Liver (tissue), 9 donors: Measurements from ENCODE around the gene FCN1. TPM values are rescaled to one million over a fixed set of nuclear protein-coding genes. Genes with fewer than 3 reads are reported as not detected.

Experiments
- DNase-seq: peaks from one replicate; pipeline ENCODE4 v3.0.0-alpha.2; 2017; ENCODE audit warnings: low spot score
- H3K27ac ChIP-seq, 2 donors: one replicate each; pipeline ENCODE4 v1.7.0; 2013; ENCODE audit warnings: inconsistent platforms in 2 of 2, low read length in 2 of 2, control low read depth in 1 of 2, low read depth in 1 of 2, mild to moderate bottlenecking in 1 of 2
- H3K27me3 ChIP-seq, 4 donors: one replicate each; pipeline versions ENCODE4 v1.6.1 to v1.7.0; 2013; ENCODE audit warnings: low read length in 3 of 4, inconsistent platforms in 1 of 4, mild to moderate bottlenecking in 1 of 4, moderate library complexity in 1 of 4; ENCODE audit not compliant: control insufficient read depth in 4 of 4, insufficient read depth in 4 of 4
- H3K36me3 ChIP-seq, 4 donors: one replicate each; pipeline versions ENCODE4 v1.6.1 to v1.7.0; 2013; ENCODE audit warnings: low read length in 3 of 4, mild to moderate bottlenecking in 3 of 4, low read depth in 1 of 4, moderate library complexity in 1 of 4; ENCODE audit not compliant: control insufficient read depth in 4 of 4, insufficient read depth in 3 of 4
- H3K4me1 ChIP-seq, 4 donors: one replicate each; pipeline versions ENCODE4 v1.6.1 to v1.7.0; 2013; ENCODE audit warnings: low read length in 3 of 4, mild to moderate bottlenecking in 3 of 4, moderate library complexity in 1 of 4; ENCODE audit not compliant: control insufficient read depth in 4 of 4, insufficient read depth in 4 of 4
- H3K4me3 ChIP-seq, 3 donors: one replicate each; pipeline versions ENCODE4 v1.6.1 to v1.7.0; 2013; ENCODE audit warnings: low read length in 3 of 3, control low read depth in 1 of 3, low read depth in 1 of 3, mild to moderate bottlenecking in 1 of 3
- H3K9ac ChIP-seq, 2 donors: one replicate each; pipeline ENCODE4 v1.7.0; 2013; ENCODE audit warnings: low read length in 2 of 2, mild to moderate bottlenecking in 2 of 2, moderate library complexity in 2 of 2, control low read depth in 1 of 2, low read depth in 1 of 2
- H3K9me3 ChIP-seq, 4 donors: one replicate each; pipeline versions ENCODE4 v1.6.1 to v1.7.0; 2013; ENCODE audit warnings: low read length in 3 of 4; ENCODE audit not compliant: control insufficient read depth in 4 of 4
- ATF3 ChIP-seq: IDR thresholded peaks from 2 replicates; pipeline ENCODE4 v1.6.1; 2016; ENCODE audit warnings: antibody characterized with exemption
- CTCF ChIP-seq: fragments of 150-350 bp; IDR thresholded peaks from 2 replicates; pipeline ENCODE4 v1.5.1; 2017; ENCODE audit warnings: improper control_type of control experiment, low read depth, low read length; ENCODE audit not compliant: missing input control
- EGR1 ChIP-seq, 2 donors: IDR thresholded peaks; 2 replicates each; pipeline ENCODE4 v1.6.1; 2016 to 2018; ENCODE audit warnings: antibody characterized with exemption in 2 of 2, low read depth in 2 of 2
- FOXA1 ChIP-seq: IDR thresholded peaks from 2 replicates; pipeline ENCODE4 v1.6.1; 2016; ENCODE audit warnings: antibody characterized with exemption
- GABPA ChIP-seq, 2 donors: IDR thresholded peaks in 1 of 2; conservative IDR thresholded peaks in 1 of 2; 2 replicates each; pipeline ENCODE4 v1.6.1; 2016; ENCODE audit warnings: antibody characterized with exemption in 2 of 2, mild to moderate bottlenecking in 1 of 2, moderate library complexity in 1 of 2
- HNF4A ChIP-seq, 2 donors: conservative IDR thresholded peaks; 2 replicates each; pipeline ENCODE4 v1.6.1; 2016; ENCODE audit warnings: antibody characterized with exemption in 2 of 2, mild to moderate bottlenecking in 2 of 2
- HNF4G ChIP-seq: IDR thresholded peaks from 2 replicates; pipeline ENCODE4 v1.6.1; 2016; ENCODE audit warnings: antibody characterized with exemption
- JUND ChIP-seq, 2 donors: IDR thresholded peaks; 2 replicates each; pipeline ENCODE4 v1.6.1; 2016; ENCODE audit warnings: antibody characterized with exemption in 2 of 2
- MAX ChIP-seq: IDR thresholded peaks from 2 replicates; pipeline ENCODE4 v1.6.1; 2016; ENCODE audit warnings: antibody characterized with exemption
- NR2F2 ChIP-seq: IDR thresholded peaks from 2 replicates; pipeline ENCODE4 v1.6.1; 2016; ENCODE audit warnings: antibody characterized with exemption
- RAD21 ChIP-seq, 2 donors: IDR thresholded peaks; 2 replicates each; pipeline ENCODE4 v1.6.1; 2016; ENCODE audit warnings: antibody characterized with exemption in 2 of 2, mild to moderate bottlenecking in 2 of 2
- REST ChIP-seq: IDR thresholded peaks from 2 replicates; pipeline ENCODE4 v1.6.1; 2016; ENCODE audit warnings: antibody characterized with exemption, mild to moderate bottlenecking
- RXRA ChIP-seq, 2 donors: IDR thresholded peaks; 2 replicates each; pipeline ENCODE4 v1.6.1; 2017 to 2018; ENCODE audit warnings: antibody characterized with exemption in 2 of 2, mild to moderate bottlenecking in 1 of 2
- TAF1 ChIP-seq: conservative IDR thresholded peaks from 2 replicates; pipeline ENCODE4 v1.6.1; 2016; ENCODE audit warnings: antibody characterized with exemption, mild to moderate bottlenecking
- YY1 ChIP-seq: IDR thresholded peaks from 2 replicates; pipeline ENCODE4 v1.6.1; 2016; ENCODE audit warnings: antibody characterized with exemption, mild to moderate bottlenecking
- ZBTB33 ChIP-seq: IDR thresholded peaks from 2 replicates; pipeline ENCODE4 v1.6.1; 2016; ENCODE audit warnings: antibody characterized with exemption
- WGBS: extraction: QIAGEN DNeasy Blood & Tissue Kit; methylation state at CpG from one replicate; pipeline ENCODE4 v1.1.7; 2013; 5-methylcytosine and 5-hydroxymethylcytosine counted together
- polyA plus RNA-seq, 2 donors: library from polyadenylated mRNA; stranded (reverse) in 1 of 2; unstranded in 1 of 2; fragments of 200-250 nt in 1 of 2; fragments of >200 nt in 1 of 2; fragmentation: Nextera tagmentation in 1 of 2; extraction: Ambion mirVana in 1 of 2; gene quantifications; one replicate each; pipeline versions ENCODE4 v1.2.1 to v1.2.3, GENCODE V29; 2013 to 2015
- total RNA-seq, 2 donors: library from RNA; depleted of rRNA; stranded (reverse); fragments of >200 nt; gene quantifications; one replicate each; pipeline ENCODE4 v1.2.3, GENCODE V29; 2014
- donor health status: healthy.
- donor health status: healthy.
- donor health status: healthy.
- donor health status: healthy.
- donor health status: healthy.

The FCN1 gene
- total and polyA plus RNA-seq, 4 donors, result 0.97 to 15.0 (median 5.4) TPM

- no peak overlapping the region for H3K9ac ChIP-seq
- no peak for DNase-seq
- peaks cover 0 to 1% (median 0%) of the 10 kb centered on the region in 4 donors for H3K9me3 ChIP-seq
- H3K36me3 ChIP-seq, result no peaks in the 10 kb centered on the region
- no peak overlapping the region for H3K27ac ChIP-seq
- TF ChIP-seq CTCF, result no peak
- TF ChIP-seq MAX, result no peak
- TF ChIP-seq GABPA (IDR thresholded peaks at IDR 0.05 in 1 of 2, conservative IDR thresholded peaks at IDR 0.05 in 1 of 2), result no peak
- TF ChIP-seq YY1, result no peak
- no peak for TF ChIP-seq RAD21 (IDR thresholded peaks at IDR 0.05)
- TF ChIP-seq ZBTB33, result no peak
- TF ChIP-seq EGR1 (IDR thresholded peaks at IDR 0.05; ENCODE audit: low read depth in 2 of 2), result no peak
- TF ChIP-seq RXRA (IDR thresholded peaks at IDR 0.05), result no peak
- no peak for TF ChIP-seq FOXA1
- TF ChIP-seq HNF4A (conservative IDR thresholded peaks at IDR 0.05), result no peak
- no peak for TF ChIP-seq HNF4G
- TF ChIP-seq TAF1, result no peak
- no peak for TF ChIP-seq NR2F2
- no peak for TF ChIP-seq ATF3
- TF ChIP-seq JUND (IDR thresholded peaks at IDR 0.05), result no peak
- TF ChIP-seq REST, result no peak
- peaks cover 0 to 2% (median 0%) of the 10 kb centered on the region in 4 donors for H3K27me3 ChIP-seq
- 90% methylated on average over 16 of the region's 16 CpGs for WGBS
- H3K4me3 ChIP-seq, result no peak overlapping the region
- peaks cover 0 to 5% (median 0%) of the 10 kb centered on the region in 4 donors for H3K4me1 ChIP-seq
Measured at GRCh38 chr9:134863306-134863902, 54.3 kb downstream of the FCN1 start.
